ENCODE measurements around the gene OPHN1.

OPHN1 gene

GRCh38 chrX:68196939-68197791 lies 236.1 kb downstream of the OPHN1 start:
- Histone ChIP-seq H4K20me1 (ENCODE audit: control insufficient read depth, insufficient read depth, low read depth, low read length) (no peaks in the 10 kb centered on the region), H3K36me3 (ENCODE audit: control insufficient read depth, low read length) (no peaks in the 10 kb centered on the region), H3K9me2 (replicated peaks; ENCODE audit: control insufficient read depth, low read length) (no peaks in the 10 kb centered on the region), H3F3A (ENCODE audit: control insufficient read depth, insufficient read depth) (no peaks in the 10 kb centered on the region), H3K79me2 (ENCODE audit: control insufficient read depth, low read length) (no peaks in the 10 kb centered on the region), H3K4me1 (ENCODE audit: control insufficient read depth, low read length) (no peaks in the 10 kb centered on the region), H3K4me3 (ENCODE audit: low read length) (no peak overlapping the region), H3K9me3 (ENCODE audit: control insufficient read depth, insufficient read depth, low read length) (no peaks in the 10 kb centered on the region), H3K27ac (ENCODE audit: low read depth, low read length) (no peak overlapping the region), H3K4me2 (ENCODE audit: low read length) (no peak overlapping the region), H3K27me3 (ENCODE audit: control insufficient read depth, low read length) (no peaks in the 10 kb centered on the region)
- TF ChIP-seq CTCF (IDR thresholded peaks at IDR 0.05; ENCODE audit: low read depth, low read length, poor library complexity, severe bottlenecking): peak; percentile 57
- TF ChIP-seq EZH2phosphoT487 (IDR thresholded peaks at IDR 0.05; ENCODE audit: borderline replicate concordance, low read length): no peak

- H3K9me3 ChIP-seq (ENCODE audit: control insufficient read depth, insufficient read depth, low read length): no peaks in the 10 kb centered on the region
- TF ChIP-seq CTCF (IDR thresholded peaks at IDR 0.05; ENCODE audit: low read depth, low read length, poor library complexity, severe bottlenecking) (no peak), EZH2phosphoT487 (IDR thresholded peaks at IDR 0.05; ENCODE audit: borderline replicate concordance, low read length) (no peak)
- no peaks in the 10 kb centered on the region for H3K27me3 ChIP-seq (ENCODE audit: control insufficient read depth, low read length)
- H3K4me3 ChIP-seq (ENCODE audit: low read length): no peak overlapping the region
- no peaks in the 10 kb centered on the region for H4K20me1 ChIP-seq (ENCODE audit: control insufficient read depth, insufficient read depth, low read depth, low read length)
- no peaks in the 10 kb centered on the region for H3K9me2 ChIP-seq (replicated peaks; ENCODE audit: control insufficient read depth, low read length)
- no peaks in the 10 kb centered on the region for H3K79me2 ChIP-seq (ENCODE audit: control insufficient read depth, low read length)
- no peaks in the 10 kb centered on the region for H3K36me3 ChIP-seq (ENCODE audit: control insufficient read depth, low read length)
- no peak overlapping the region for H3K27ac ChIP-seq (ENCODE audit: low read depth, low read length)
- no peaks in the 10 kb centered on the region for H3K4me1 ChIP-seq (ENCODE audit: control insufficient read depth, low read length)
- H3K4me2 ChIP-seq (ENCODE audit: low read length): no peak overlapping the region
- H3F3A ChIP-seq (ENCODE audit: control insufficient read depth, insufficient read depth): no peaks in the 10 kb centered on the region
These were observed 237.7 kb downstream of the OPHN1 start for GRCh38 chrX:68195561-68195960.

- Histone ChIP-seq H3K36me3 (ENCODE audit: control insufficient read depth, low read length) (no peaks in the 10 kb centered on the region), H3K4me3 (ENCODE audit: low read length) (no peak overlapping the region), H3K27ac (ENCODE audit: low read depth, low read length) (no peak overlapping the region), H3K9me2 (replicated peaks; ENCODE audit: control insufficient read depth, low read length) (no peaks in the 10 kb centered on the region), H3K27me3 (ENCODE audit: control insufficient read depth, low read length) (no peaks in the 10 kb centered on the region), H3F3A (ENCODE audit: control insufficient read depth, insufficient read depth) (no peaks in the 10 kb centered on the region), H3K9me3 (ENCODE audit: control insufficient read depth, insufficient read depth, low read length) (no peaks in the 10 kb centered on the region), H3K4me1 (ENCODE audit: control insufficient read depth, low read length) (no peaks in the 10 kb centered on the region), H3K79me2 (ENCODE audit: control insufficient read depth, low read length) (no peaks in the 10 kb centered on the region), H4K20me1 (ENCODE audit: control insufficient read depth, insufficient read depth, low read depth, low read length) (no peaks in the 10 kb centered on the region), H3K4me2 (ENCODE audit: low read length) (no peak overlapping the region)
- TF ChIP-seq EZH2phosphoT487 (IDR thresholded peaks at IDR 0.05; ENCODE audit: borderline replicate concordance, low read length) (no peak), CTCF (IDR thresholded peaks at IDR 0.05; ENCODE audit: low read depth, low read length, poor library complexity, severe bottlenecking) (no peak)
These were observed 239.5 kb downstream of the OPHN1 start for GRCh38 chrX:68193786-68194185.

Data from DOHH2 (cell line).